Measurements from ENCODE around the gene CPOX.
"Not testable (repeated sequence)": the region's sequence is repeated elsewhere in the genome, so short reads cannot be mapped to it uniquely, and the experiment has no call there.

Gene CPOX

GRCh38 chr3:98563661-98564281, 29.6 kb downstream of the CPOX start:
- no peak overlapping the region for H3K4me3 ChIP-seq (ENCODE audit: low read length)
- DNase-seq (ENCODE audit: low read depth) = peak; percentile 24
- TF ChIP-seq CTCF (conservative IDR thresholded peaks at IDR 0.05; ENCODE audit: low read depth, low read length) = no peak

- no peak overlapping the region for H3K4me3 ChIP-seq (ENCODE audit: low read length)
- no peak for TF ChIP-seq CTCF (conservative IDR thresholded peaks at IDR 0.05; ENCODE audit: low read depth, low read length)
- DNase-seq (ENCODE audit: low read depth) = no peak
Measured at GRCh38 chr3:98561727-98562521, 31.5 kb downstream of the CPOX start.

- no peak overlapping the region for H3K4me3 ChIP-seq (ENCODE audit: low read length)
- DNase-seq (ENCODE audit: low read depth) = no peak
Measured at GRCh38 chr3:98560911-98561310, 32.5 kb downstream of the CPOX start.

GRCh38 chr3:98559769-98560168, 33.6 kb downstream of the CPOX start:
- DNase-seq (ENCODE audit: low read depth); H3K4me3 ChIP-seq (ENCODE audit: low read length): not testable (repeated sequence)

More at GRCh38 chr3:98560911-98561310, 32.5 kb downstream of the CPOX start:
- TF ChIP-seq CTCF (conservative IDR thresholded peaks at IDR 0.05; ENCODE audit: low read depth, low read length) = no peak

GRCh38 chr3:98558100-98558827, 35.1 kb downstream of the CPOX start:
- no peak for DNase-seq (ENCODE audit: low read depth)
- TF ChIP-seq CTCF (conservative IDR thresholded peaks at IDR 0.05; ENCODE audit: low read depth, low read length) = no peak
- no peak overlapping the region for H3K4me3 ChIP-seq (ENCODE audit: low read length)

GRCh38 chr3:98557324-98558010, 35.9 kb downstream of the CPOX start:
- no peak overlapping the region for H3K4me3 ChIP-seq (ENCODE audit: low read length)
- TF ChIP-seq CTCF (conservative IDR thresholded peaks at IDR 0.05; ENCODE audit: low read depth, low read length) = no peak
- DNase-seq (ENCODE audit: low read depth) = no peak
